Uterus (tissue), 2 donors: ENCODE data around the gene DCUN1D1.

Source experiments
- POLR2A ChIP-seq, 2 donors: fragments of 450-650 bp; IDR thresholded peaks; one replicate each; pipeline ENCODE4 v1.6.1; 2016; ENCODE audit warnings: antibody characterized with exemption in 2 of 2, mild to moderate bottlenecking in 1 of 2, moderate library complexity in 1 of 2
- TF ChIP-seq, protein P1 (sequence below), 4 experiments: fragments of 200-600 bp in 2 of 4; fragments of 450-650 bp in 2 of 4; sonication (generic) in 2 of 4; IDR thresholded peaks; one replicate each; pipeline ENCODE4 v1.5.1; 2016 to 2019; ENCODE audit warnings: antibody characterized with exemption in 4 of 4, mild to moderate bottlenecking in 2 of 4, moderate library complexity in 1 of 4

DNA sequence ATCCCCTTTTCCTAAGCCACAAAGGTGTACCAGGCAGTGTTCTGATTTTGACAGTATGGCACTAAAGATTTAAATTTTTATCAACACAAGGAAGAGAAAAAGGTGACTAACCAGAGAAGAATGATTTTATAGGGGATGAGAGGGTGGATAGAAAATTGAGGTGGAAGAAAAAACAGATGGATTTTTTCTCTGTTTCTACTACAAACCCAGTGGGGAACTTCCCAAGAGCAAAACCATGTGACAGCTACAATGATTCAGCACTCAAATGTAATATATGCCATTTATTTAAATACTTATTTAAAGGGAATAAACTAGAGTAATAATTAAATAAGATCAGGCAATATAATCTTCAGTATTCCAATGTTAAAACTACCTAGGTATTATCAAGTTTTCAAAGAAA is 11.1 kb downstream of the DCUN1D1 start:
- TF ChIP-seq, protein P1, sequence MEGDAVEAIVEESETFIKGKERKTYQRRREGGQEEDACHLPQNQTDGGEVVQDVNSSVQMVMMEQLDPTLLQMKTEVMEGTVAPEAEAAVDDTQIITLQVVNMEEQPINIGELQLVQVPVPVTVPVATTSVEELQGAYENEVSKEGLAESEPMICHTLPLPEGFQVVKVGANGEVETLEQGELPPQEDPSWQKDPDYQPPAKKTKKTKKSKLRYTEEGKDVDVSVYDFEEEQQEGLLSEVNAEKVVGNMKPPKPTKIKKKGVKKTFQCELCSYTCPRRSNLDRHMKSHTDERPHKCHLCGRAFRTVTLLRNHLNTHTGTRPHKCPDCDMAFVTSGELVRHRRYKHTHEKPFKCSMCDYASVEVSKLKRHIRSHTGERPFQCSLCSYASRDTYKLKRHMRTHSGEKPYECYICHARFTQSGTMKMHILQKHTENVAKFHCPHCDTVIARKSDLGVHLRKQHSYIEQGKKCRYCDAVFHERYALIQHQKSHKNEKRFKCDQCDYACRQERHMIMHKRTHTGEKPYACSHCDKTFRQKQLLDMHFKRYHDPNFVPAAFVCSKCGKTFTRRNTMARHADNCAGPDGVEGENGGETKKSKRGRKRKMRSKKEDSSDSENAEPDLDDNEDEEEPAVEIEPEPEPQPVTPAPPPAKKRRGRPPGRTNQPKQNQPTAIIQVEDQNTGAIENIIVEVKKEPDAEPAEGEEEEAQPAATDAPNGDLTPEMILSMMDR (IDR thresholded peaks at IDR 0.05) = no peak
- TF ChIP-seq POLR2A (IDR thresholded peaks at IDR 0.05) = no peak
